WTC11 (cell line): ENCODE data around the gene ASZ1. TPM values are rescaled to one million over a fixed set of nuclear protein-coding genes. Genes with fewer than 3 reads are reported as not detected.

Experiments used
- ATAC-seq: fragments of 200-7000 bp; cut with Tn5 transposase; 2 replicates; pipeline ENCODE4 v1.10.0; 2021; ENCODE audit warnings: mild to moderate bottlenecking, moderate library complexity
- CTCF ChIA-PET: fragments of 300-600 bp; sonication (Branson Sonifier 250); formaldehyde crosslinking; loops from one replicate; lab custom pipeline; 2021; ENCODE audit warnings: antibody characterized with exemption; lab: Charles Lee
- POLR2A ChIA-PET: fragments of 350-600 bp; sonication (Branson Sonifier 250); formaldehyde crosslinking; loops from one replicate; lab custom pipeline; 2021; ENCODE audit warnings: antibody characterized with exemption; lab: Charles Lee
- DNase-seq: peaks from one replicate; pipeline ENCODE4 v3.0.0; 2021; ENCODE audit warnings: low spot score
- H3K27ac Mint-ChIP-seq: 2 replicates; pipeline ENCODE4 v1.8.0; 2021; ENCODE audit warnings: mixed read lengths
- H3K27me3 Mint-ChIP-seq: 2 replicates; pipeline ENCODE4 v1.8.0; 2021; ENCODE audit warnings: low read depth, mild to moderate bottlenecking, moderate library complexity, mixed read lengths
- H3K36me3 Mint-ChIP-seq: 2 replicates; pipeline ENCODE4 v1.8.0; 2021; ENCODE audit warnings: mixed read lengths
- H3K4me1 Mint-ChIP-seq: 2 replicates; pipeline ENCODE4 v1.8.0; 2022; ENCODE audit warnings: mixed read lengths
- H3K4me3 Mint-ChIP-seq: 2 replicates; pipeline ENCODE4 v1.8.0; 2021; ENCODE audit warnings: mild to moderate bottlenecking, moderate library complexity, mixed read lengths
- H3K9me3 Mint-ChIP-seq: 2 replicates; pipeline ENCODE4 v1.8.0; 2021; ENCODE audit warnings: mixed read lengths
- ATF6 ChIP-seq: sonication (generic); formaldehyde crosslinking; IDR thresholded peaks from 2 replicates; pipeline ENCODE4 v1.8.1; 2023; ENCODE audit warnings: mild to moderate bottlenecking, missing genetic modification reagents
- CBFB ChIP-seq: sonication (generic); formaldehyde crosslinking; IDR thresholded peaks from 2 replicates; pipeline ENCODE4 v1.8.1; 2022; ENCODE audit warnings: mild to moderate bottlenecking, low read depth, missing genetic modification reagents
- CREM ChIP-seq: sonication (generic); formaldehyde crosslinking; IDR thresholded peaks from 2 replicates; pipeline ENCODE4 v1.8.1; 2022; ENCODE audit warnings: mild to moderate bottlenecking, missing genetic modification reagents, moderate library complexity
- CTCF ChIP-seq: fragments of 200-600 bp; IDR thresholded peaks from 2 replicates; pipeline ENCODE4 v1.8.0; 2022; ENCODE audit warnings: antibody characterized with exemption
- ESRRA ChIP-seq: sonication (generic); formaldehyde crosslinking; IDR thresholded peaks from 2 replicates; pipeline ENCODE4 v1.8.1; 2022; ENCODE audit warnings: mild to moderate bottlenecking, missing genetic modification reagents, borderline replicate concordance
- FOXP1 ChIP-seq: sonication (generic); formaldehyde crosslinking; IDR thresholded peaks from 2 replicates; pipeline ENCODE4 v1.8.0; 2022; ENCODE audit warnings: missing genetic modification reagents, mild to moderate bottlenecking, moderate library complexity, borderline replicate concordance
- FOXP4 ChIP-seq: sonication (generic); formaldehyde crosslinking; IDR thresholded peaks from 2 replicates; pipeline ENCODE4 v1.8.0; 2022; ENCODE audit warnings: mild to moderate bottlenecking, missing genetic modification reagents
- GABPB1 ChIP-seq: sonication (generic); formaldehyde crosslinking; IDR thresholded peaks from 2 replicates; pipeline ENCODE4 v1.8.1; 2023; ENCODE audit warnings: mild to moderate bottlenecking, missing genetic modification reagents
- GTF2I ChIP-seq: fragments of 250-450 bp; sonication (Bioruptor Pico); conservative IDR thresholded peaks from 2 replicates; pipeline ENCODE4 v1.4.0; 2021; ENCODE audit warnings: mild to moderate bottlenecking
- JAZF1 ChIP-seq: fragments of 250-450 bp; sonication (Bioruptor Pico); IDR thresholded peaks from 2 replicates; pipeline ENCODE4 v1.9.0; 2021; ENCODE audit warnings: moderate library complexity, mild to moderate bottlenecking, inconsistent platforms
- MYBL2 ChIP-seq: sonication (generic); formaldehyde crosslinking; IDR thresholded peaks from 2 replicates; pipeline ENCODE4 v1.8.1; 2023; ENCODE audit warnings: mild to moderate bottlenecking, moderate library complexity, missing genetic modification reagents
- NFATC4 ChIP-seq: fragments of 250-450 bp; sonication (Bioruptor Pico); IDR thresholded peaks from 2 replicates; pipeline ENCODE4 v1.9.0; 2021; ENCODE audit warnings: mild to moderate bottlenecking
- NR1H2 ChIP-seq: sonication (generic); formaldehyde crosslinking; IDR thresholded peaks from 2 replicates; pipeline ENCODE4 v1.9.0; 2021; ENCODE audit warnings: mild to moderate bottlenecking, moderate library complexity, missing genetic modification reagents
- NR2C2 ChIP-seq: sonication (generic); formaldehyde crosslinking; IDR thresholded peaks from 2 replicates; pipeline ENCODE4 v1.8.0; 2022; ENCODE audit warnings: mild to moderate bottlenecking, missing genetic modification reagents
- OVOL2 ChIP-seq: fragments of 250-450 bp; sonication (Bioruptor Pico); IDR thresholded peaks from 2 replicates; pipeline ENCODE4 v1.9.0; 2021; ENCODE audit warnings: mild to moderate bottlenecking, borderline replicate concordance
- PREB ChIP-seq: sonication (generic); formaldehyde crosslinking; IDR thresholded peaks from 2 replicates; pipeline ENCODE4 v1.8.1; 2022; ENCODE audit warnings: mild to moderate bottlenecking, missing genetic modification reagents, moderate library complexity, borderline replicate concordance
- SMAD3 ChIP-seq: sonication (generic); formaldehyde crosslinking; IDR thresholded peaks from 2 replicates; pipeline ENCODE4 v1.8.0; 2022; ENCODE audit warnings: missing genetic modification reagents, mild to moderate bottlenecking, borderline replicate concordance
- SMAD4 ChIP-seq: sonication (generic); formaldehyde crosslinking; IDR thresholded peaks from 2 replicates; pipeline ENCODE4 v1.8.0; 2022; ENCODE audit warnings: mild to moderate bottlenecking, missing genetic modification reagents
- SOX15 ChIP-seq: fragments of 250-450 bp; sonication (Bioruptor Pico); IDR thresholded peaks from 2 replicates; pipeline ENCODE4 v1.9.0; 2021; ENCODE audit warnings: mild to moderate bottlenecking
- TCF7 ChIP-seq: sonication (generic); formaldehyde crosslinking; IDR thresholded peaks from 2 replicates; pipeline ENCODE4 v1.8.0; 2022; ENCODE audit warnings: mild to moderate bottlenecking, low read depth, missing genetic modification reagents, moderate library complexity
- ZNF138 ChIP-seq: sonication (generic); formaldehyde crosslinking; conservative IDR thresholded peaks from 2 replicates; pipeline ENCODE4 v1.8.1; 2022; ENCODE audit warnings: mild to moderate bottlenecking, moderate library complexity, missing genetic modification reagents
- ZNF512 ChIP-seq: sonication (generic); formaldehyde crosslinking; IDR thresholded peaks from 2 replicates; pipeline ENCODE4 v1.8.1; 2022; ENCODE audit warnings: missing genetic modification reagents, borderline replicate concordance
- total RNA-seq: library from RNA; stranded (reverse); gene quantifications from 3 replicates; pipeline ENCODE4 v1.2.3, GENCODE V29; 2021

The ASZ1 gene
- total RNA-seq, 1 experiment from 2014 or later: not detected

GRCh38 chr7:117459735-117460134 lies 32.4 kb upstream of the ASZ1 start (continued):
- no peak for TF ChIP-seq FOXP4 (CRISPR knock-in tag)
- no peak for TF ChIP-seq NR2C2
- TF ChIP-seq GABPB1 (CRISPR knock-in tag): no peak
- TF ChIP-seq NR1H2 (CRISPR knock-in tag): no peak
- no peak for TF ChIP-seq ZNF138 (CRISPR knock-in tag)
- TF ChIP-seq FOXP1 (CRISPR knock-in tag): no peak
- TF ChIP-seq TCF7 (CRISPR knock-in tag): no peak
- no peak for TF ChIP-seq NFATC4 (CRISPR knock-in tag)
- TF ChIP-seq SMAD3 (CRISPR knock-in tag): no peak
- TF ChIP-seq GTF2I (CRISPR knock-in tag): no peak

GRCh38 chr7:117458977-117459583 lies 31.8 kb upstream of the ASZ1 start:
- POLR2A ChIA-PET: no interaction called here
- H3K27me3 Mint-ChIP-seq: no peaks in the 10 kb centered on the region
- H3K4me3 Mint-ChIP-seq: no peak overlapping the region
- H3K27ac Mint-ChIP-seq: no peak overlapping the region
- DNase-seq (no peak), ATAC-seq (no peak)
- CTCF ChIA-PET: interaction anchor here (0.8 to 1.9 kb wide), 10 partner anchors 8 to 694 kb away, joined by 3 to 17 read pairs (median 4); partner anchors contain the start of gene CFTR
- peaks cover 10% of the 10 kb centered on the region for H3K9me3 Mint-ChIP-seq
- TF ChIP-seq OVOL2 (CRISPR knock-in tag) (no peak), CTCF (peak; percentile 32; the same call in 1 of the 2 replicates)
- no peaks in the 10 kb centered on the region for H3K36me3 Mint-ChIP-seq
- no peaks in the 10 kb centered on the region for H3K4me1 Mint-ChIP-seq

- no peaks in the 10 kb centered on the region for H3K9me3 Mint-ChIP-seq
- no peaks in the 10 kb centered on the region for H3K36me3 Mint-ChIP-seq
- H3K4me1 Mint-ChIP-seq: no peaks in the 10 kb centered on the region
- TF ChIP-seq MYBL2: no peak
- no peak overlapping the region for H3K27ac Mint-ChIP-seq
- no peak for DNase-seq
- ChIA-PET CTCF (interaction anchor here (1.0 kb wide), 1 partner anchor 10 kb away, joined by 3 read pairs; no protein-coding TSS in a partner anchor), POLR2A (interaction anchor here (0.6 kb wide), 1 partner anchor 1773 kb away, joined by 3 read pairs; no protein-coding TSS in a partner anchor)
- no peaks in the 10 kb centered on the region for H3K27me3 Mint-ChIP-seq
- ATAC-seq: no peak
- no peak overlapping the region for H3K4me3 Mint-ChIP-seq
These were observed 21.4 kb upstream of the ASZ1 start for GRCh38 chr7:117448655-117449054.

- ChIA-PET POLR2A (no interaction called here), CTCF (no interaction called here)
- Mint-ChIP-seq H3K4me1 (no peaks in the 10 kb centered on the region), H3K9me3 (no peaks in the 10 kb centered on the region), H3K27me3 (no peaks in the 10 kb centered on the region), H3K27ac (no peak overlapping the region), H3K4me3 (no peak overlapping the region), H3K36me3 (no peaks in the 10 kb centered on the region)
- ATAC-seq: no peak
- no peak for DNase-seq
- TF ChIP-seq PREB (CRISPR knock-in tag) (no peak), ATF6 (CRISPR knock-in tag) (no peak), CREM (CRISPR knock-in tag) (no peak), CBFB (CRISPR knock-in tag) (no peak), SOX15 (CRISPR knock-in tag) (no peak), SMAD4 (no peak), JAZF1 (CRISPR knock-in tag) (no peak), ESRRA (CRISPR knock-in tag) (no peak), ZNF512 (CRISPR knock-in tag) (no peak)
These were observed 19.0 kb upstream of the ASZ1 start for GRCh38 chr7:117446220-117446815.
